Stimulated activated CD8-positive, alpha-beta memory T cell treated with anti-CD3 and anti-CD28 coated beads, Interleukin-2, amount 100 ng/mL, for 48 hours (primary cell): ENCODE results near the gene NXPH4.
A peak's percentile ranks its signal among the peaks of the same experiment; 100 is the strongest.

ENCODE experiments used
- DNase-seq, 2 donors: peaks; one replicate each; pipeline ENCODE4 v3.0.0-alpha.2; 2020; ENCODE audit warnings: low read depth in 2 of 2

Gene NXPH4

GRCh38 chr12:57203791-57204190 is 12.8 kb upstream of the NXPH4 start:
- DNase-seq: no peak

GRCh38 chr12:57204454-57204853 is 12.1 kb upstream of the NXPH4 start:
- DNase-seq: no peak

- DNase-seq: no peak
Measured at GRCh38 chr12:57205186-57205585, 11.4 kb upstream of the NXPH4 start.

GRCh38 chr12:57205931-57206330 is 10.7 kb upstream of the NXPH4 start:
- DNase-seq: no peak

GRCh38 chr12:57207731-57208630 is 8.6 kb upstream of the NXPH4 start:
- DNase-seq: no peak

- no peak for DNase-seq
Measured at GRCh38 chr12:57208631-57209282, 7.8 kb upstream of the NXPH4 start.

- no peak for DNase-seq
Measured at GRCh38 chr12:57209916-57210315, 6.7 kb upstream of the NXPH4 start.

- no peak for DNase-seq
Measured at GRCh38 chr12:57210461-57210860, 6.1 kb upstream of the NXPH4 start.

- DNase-seq: no peak
Measured at GRCh38 chr12:57210926-57211692, 5.5 kb upstream of the NXPH4 start.

- DNase-seq: no peak
Measured at GRCh38 chr12:57211791-57212700, 4.5 kb upstream of the NXPH4 start.

GRCh38 chr12:57212701-57213057 is 3.9 kb upstream of the NXPH4 start:
- no peak for DNase-seq

- peak; percentile 65 to 78 for DNase-seq
Measured at GRCh38 chr12:57213058-57213715, 3.4 kb upstream of the NXPH4 start.

- no peak for DNase-seq
Measured at GRCh38 chr12:57213763-57214397, 2.7 kb upstream of the NXPH4 start.

GRCh38 chr12:57214398-57214781 is 2.2 kb upstream of the NXPH4 start:
- DNase-seq: peak in 1 of 2 donors; percentile 60

- DNase-seq: no peak
Measured at GRCh38 chr12:57215065-57215464, 1.5 kb upstream of the NXPH4 start.

GRCh38 chr12:57215668-57216013 is 953 bp upstream of the NXPH4 start:
- no peak for DNase-seq

GRCh38 chr12:57216921-57217879 is 606 bp downstream of the NXPH4 start:
- DNase-seq: no peak

- no peak for DNase-seq
Measured at GRCh38 chr12:57218030-57218853, 1.6 kb downstream of the NXPH4 start.
